K562 (cell line): ENCODE measurements around the gene RHOC. TPM values are rescaled to one million over a fixed set of nuclear protein-coding genes. Genes with fewer than 3 reads are reported as not detected.
A peak's percentile ranks its signal among the peaks of the same experiment; 100 is the strongest.

Experiments
- CBX3 ChIP-seq, 2 experiments: IDR thresholded peaks; 1 replicate in 1 of 2; 2 replicates in 1 of 2; pipeline ENCODE4 v1.6.1; 2012; ENCODE audit warnings: inconsistent platforms in 2 of 2, low read length in 2 of 2, borderline replicate concordance in 1 of 2, control low read depth in 1 of 2
- COPS2 ChIP-seq: fragments of 450-650 bp; conservative IDR thresholded peaks from 2 replicates; pipeline ENCODE4 v1.6.1; 2016; ENCODE audit warnings: mild to moderate bottlenecking, moderate library complexity
- E2F5 ChIP-seq: sonication (generic); formaldehyde crosslinking; IDR thresholded peaks from 2 replicates; pipeline ENCODE4 v1.8.0; 2022; ENCODE audit warnings: mild to moderate bottlenecking, missing genetic modification reagents
- FOXK1 ChIP-seq: sonication (generic); formaldehyde crosslinking; IDR thresholded peaks from 2 replicates; pipeline ENCODE4 v1.8.0; 2022; ENCODE audit warnings: missing genetic modification reagents, mild to moderate bottlenecking, borderline replicate concordance
- HNRNPK ChIP-seq: fragments of 200-400 bp; formaldehyde crosslinking; IDR thresholded peaks from one replicate; pipeline ENCODE4 v1.6.1; 2018; ENCODE audit warnings: mild to moderate bottlenecking, low read depth, low read length; ENCODE audit not compliant: poor library complexity, severe bottlenecking
- IFI16 ChIP-seq: fragments of 250-450 bp; sonication (Bioruptor Pico); IDR thresholded peaks from 2 replicates; pipeline ENCODE4 v2.1.2; 2022; ENCODE audit warnings: mild to moderate bottlenecking, inconsistent platforms
- MTA3 ChIP-seq: fragments of 450-650 bp; formaldehyde crosslinking; IDR thresholded peaks from 2 replicates; pipeline ENCODE4 v1.6.1; 2017; ENCODE audit warnings: mild to moderate bottlenecking, borderline replicate concordance
- NCOA1 ChIP-seq: fragments of 450-650 bp; IDR thresholded peaks from 2 replicates; pipeline ENCODE4 v1.6.1; 2016; ENCODE audit warnings: low read depth
- SMARCC2 ChIP-seq: fragments of 450-650 bp; IDR thresholded peaks from 2 replicates; pipeline ENCODE4 v1.6.1; 2017; ENCODE audit warnings: antibody characterized with exemption, moderate library complexity, mild to moderate bottlenecking, low read depth
- SNAPC5 ChIP-seq: fragments of 250-450 bp; sonication (Bioruptor Pico); IDR thresholded peaks from 2 replicates; pipeline ENCODE4 v1.8.0; 2021; ENCODE audit warnings: moderate library complexity, mild to moderate bottlenecking, inconsistent platforms
- TAF1 ChIP-seq: IDR thresholded peaks from 2 replicates; pipeline ENCODE4 v1.6.1; 2011; ENCODE audit warnings: mild to moderate bottlenecking, low read length, moderate library complexity; ENCODE audit not compliant: insufficient read depth, control insufficient read depth, severe bottlenecking; ENCODE audit errors: extremely low read depth
- ZNF311 ChIP-seq: fragments of 250-450 bp; sonication (Bioruptor Pico); IDR thresholded peaks from 2 replicates; pipeline ENCODE4 v1.4.0; 2020; ENCODE audit warnings: mild to moderate bottlenecking, moderate library complexity
- polyA plus RNA-seq, 8 experiments: library from polyadenylated mRNA; depleted of rRNA in 4 of 8; stranded (reverse) in 5 of 8; unstranded in 3 of 8; fragments of >200 nt; fragmentation: Nextera tagmentation in 2 of 8; fragmentation: Illumina TruSeq in 1 of 8; extraction: Ambion mirVana in 2 of 8; extraction: Trizol in 1 of 8; gene quantifications; 2 replicates each; pipeline versions ENCODE4 v1.2.1 to v1.2.3, GENCODE V29; 2011 to 2014; ENCODE audit warnings: inconsistent platforms in 1 of 8, missing spikeins in 1 of 8
- total RNA-seq, 7 experiments: library from RNA; depleted of rRNA in 6 of 7; stranded (reverse); fragments of >200 nt in 6 of 7; fragmentation: Illumina TruSeq in 2 of 7; extraction: Trizol in 2 of 7; gene quantifications; 2 replicates each; pipeline versions ENCODE4 v1.2.1 to v1.2.3, GENCODE V29; 2011 to 2021; ENCODE audit warnings: low replicate concordance in 1 of 7
- TF ChIP-seq, protein P1 (sequence below): sonication (generic); formaldehyde crosslinking; IDR thresholded peaks from 2 replicates; pipeline ENCODE4 v1.8.0; 2023; ENCODE audit warnings: missing genetic modification reagents, mild to moderate bottlenecking, borderline replicate concordance
- TF ChIP-seq, protein P2 (sequence below): fragments of 150-350 bp; IDR thresholded peaks from 2 replicates; pipeline ENCODE4 v1.6.1; 2014; ENCODE audit warnings: low read depth, mild to moderate bottlenecking, low read length, borderline replicate concordance

RHOC gene
- total and polyA plus RNA-seq, 9 of the 15 experiments (the other 6 are each of a cell fraction or from before 2014, with no cell fraction given) = 35.2 to 364 (median 204) TPM

DNA sequence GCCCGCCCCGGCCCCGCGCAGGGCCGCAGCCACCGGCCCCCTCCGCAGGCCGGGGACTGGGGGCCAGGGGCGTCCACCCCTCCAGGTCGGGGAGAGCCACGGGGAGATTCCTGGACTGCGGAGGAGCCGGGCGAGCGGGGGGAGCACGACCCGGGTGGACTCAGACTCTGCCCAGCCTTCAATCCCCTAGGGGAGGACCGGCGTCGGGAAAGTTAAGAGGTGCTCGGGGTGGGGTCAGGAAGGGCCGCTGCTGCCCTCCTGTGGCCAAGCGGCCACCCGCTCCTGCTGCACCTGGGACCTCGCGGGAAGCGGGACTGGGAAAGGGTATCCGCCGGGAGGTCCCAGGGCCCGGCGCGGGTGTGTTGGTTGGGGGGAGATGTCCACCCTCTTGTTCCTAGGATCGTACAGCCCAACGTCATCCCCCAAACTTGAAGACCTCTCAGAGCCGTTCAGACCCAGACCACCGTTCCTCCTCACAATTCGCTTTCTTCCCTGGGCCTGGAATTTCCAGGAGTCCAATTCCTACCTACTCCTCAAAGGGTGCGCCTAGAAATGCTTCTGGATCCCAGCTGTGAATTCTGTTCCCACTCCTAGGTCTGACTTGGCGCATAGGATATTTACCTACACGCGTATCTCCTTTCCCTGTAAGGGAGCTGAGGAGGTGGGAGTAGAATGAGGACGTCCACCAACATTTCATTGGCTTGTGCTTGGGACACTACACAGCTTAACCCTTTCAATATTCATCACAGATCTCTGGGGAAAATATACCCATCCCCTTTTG lies 484 bp upstream of the RHOC start (continued):
- TF ChIP-seq, protein P1, sequence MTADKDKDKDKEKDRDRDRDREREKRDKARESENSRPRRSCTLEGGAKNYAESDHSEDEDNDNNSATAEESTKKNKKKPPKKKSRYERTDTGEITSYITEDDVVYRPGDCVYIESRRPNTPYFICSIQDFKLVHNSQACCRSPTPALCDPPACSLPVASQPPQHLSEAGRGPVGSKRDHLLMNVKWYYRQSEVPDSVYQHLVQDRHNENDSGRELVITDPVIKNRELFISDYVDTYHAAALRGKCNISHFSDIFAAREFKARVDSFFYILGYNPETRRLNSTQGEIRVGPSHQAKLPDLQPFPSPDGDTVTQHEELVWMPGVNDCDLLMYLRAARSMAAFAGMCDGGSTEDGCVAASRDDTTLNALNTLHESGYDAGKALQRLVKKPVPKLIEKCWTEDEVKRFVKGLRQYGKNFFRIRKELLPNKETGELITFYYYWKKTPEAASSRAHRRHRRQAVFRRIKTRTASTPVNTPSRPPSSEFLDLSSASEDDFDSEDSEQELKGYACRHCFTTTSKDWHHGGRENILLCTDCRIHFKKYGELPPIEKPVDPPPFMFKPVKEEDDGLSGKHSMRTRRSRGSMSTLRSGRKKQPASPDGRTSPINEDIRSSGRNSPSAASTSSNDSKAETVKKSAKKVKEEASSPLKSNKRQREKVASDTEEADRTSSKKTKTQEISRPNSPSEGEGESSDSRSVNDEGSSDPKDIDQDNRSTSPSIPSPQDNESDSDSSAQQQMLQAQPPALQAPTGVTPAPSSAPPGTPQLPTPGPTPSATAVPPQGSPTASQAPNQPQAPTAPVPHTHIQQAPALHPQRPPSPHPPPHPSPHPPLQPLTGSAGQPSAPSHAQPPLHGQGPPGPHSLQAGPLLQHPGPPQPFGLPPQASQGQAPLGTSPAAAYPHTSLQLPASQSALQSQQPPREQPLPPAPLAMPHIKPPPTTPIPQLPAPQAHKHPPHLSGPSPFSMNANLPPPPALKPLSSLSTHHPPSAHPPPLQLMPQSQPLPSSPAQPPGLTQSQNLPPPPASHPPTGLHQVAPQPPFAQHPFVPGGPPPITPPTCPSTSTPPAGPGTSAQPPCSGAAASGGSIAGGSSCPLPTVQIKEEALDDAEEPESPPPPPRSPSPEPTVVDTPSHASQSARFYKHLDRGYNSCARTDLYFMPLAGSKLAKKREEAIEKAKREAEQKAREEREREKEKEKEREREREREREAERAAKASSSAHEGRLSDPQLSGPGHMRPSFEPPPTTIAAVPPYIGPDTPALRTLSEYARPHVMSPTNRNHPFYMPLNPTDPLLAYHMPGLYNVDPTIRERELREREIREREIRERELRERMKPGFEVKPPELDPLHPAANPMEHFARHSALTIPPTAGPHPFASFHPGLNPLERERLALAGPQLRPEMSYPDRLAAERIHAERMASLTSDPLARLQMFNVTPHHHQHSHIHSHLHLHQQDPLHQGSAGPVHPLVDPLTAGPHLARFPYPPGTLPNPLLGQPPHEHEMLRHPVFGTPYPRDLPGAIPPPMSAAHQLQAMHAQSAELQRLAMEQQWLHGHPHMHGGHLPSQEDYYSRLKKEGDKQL (CRISPR knock-in tag) = no peak
- TF ChIP-seq SMARCC2 (no peak), CBX3 (IDR thresholded peaks at IDR 0.05; ENCODE audit: borderline replicate concordance in 1 of 2, low read length in 2 of 2) (no peak), ZNF311 (CRISPR knock-in tag) (no peak), HNRNPK (no peak), FOXK1 (CRISPR knock-in tag) (no peak), SNAPC5 (CRISPR knock-in tag) (no peak), IFI16 (no peak), MTA3 (peak; percentile 49; the same call in 1 of the 2 replicates), E2F5 (CRISPR knock-in tag) (0 out of 2 replicates have a peak, but pooled peaks have one; percentile 73), TAF1 (no peak), NCOA1 (no peak), COPS2 (no peak)
- TF ChIP-seq, protein P2, sequence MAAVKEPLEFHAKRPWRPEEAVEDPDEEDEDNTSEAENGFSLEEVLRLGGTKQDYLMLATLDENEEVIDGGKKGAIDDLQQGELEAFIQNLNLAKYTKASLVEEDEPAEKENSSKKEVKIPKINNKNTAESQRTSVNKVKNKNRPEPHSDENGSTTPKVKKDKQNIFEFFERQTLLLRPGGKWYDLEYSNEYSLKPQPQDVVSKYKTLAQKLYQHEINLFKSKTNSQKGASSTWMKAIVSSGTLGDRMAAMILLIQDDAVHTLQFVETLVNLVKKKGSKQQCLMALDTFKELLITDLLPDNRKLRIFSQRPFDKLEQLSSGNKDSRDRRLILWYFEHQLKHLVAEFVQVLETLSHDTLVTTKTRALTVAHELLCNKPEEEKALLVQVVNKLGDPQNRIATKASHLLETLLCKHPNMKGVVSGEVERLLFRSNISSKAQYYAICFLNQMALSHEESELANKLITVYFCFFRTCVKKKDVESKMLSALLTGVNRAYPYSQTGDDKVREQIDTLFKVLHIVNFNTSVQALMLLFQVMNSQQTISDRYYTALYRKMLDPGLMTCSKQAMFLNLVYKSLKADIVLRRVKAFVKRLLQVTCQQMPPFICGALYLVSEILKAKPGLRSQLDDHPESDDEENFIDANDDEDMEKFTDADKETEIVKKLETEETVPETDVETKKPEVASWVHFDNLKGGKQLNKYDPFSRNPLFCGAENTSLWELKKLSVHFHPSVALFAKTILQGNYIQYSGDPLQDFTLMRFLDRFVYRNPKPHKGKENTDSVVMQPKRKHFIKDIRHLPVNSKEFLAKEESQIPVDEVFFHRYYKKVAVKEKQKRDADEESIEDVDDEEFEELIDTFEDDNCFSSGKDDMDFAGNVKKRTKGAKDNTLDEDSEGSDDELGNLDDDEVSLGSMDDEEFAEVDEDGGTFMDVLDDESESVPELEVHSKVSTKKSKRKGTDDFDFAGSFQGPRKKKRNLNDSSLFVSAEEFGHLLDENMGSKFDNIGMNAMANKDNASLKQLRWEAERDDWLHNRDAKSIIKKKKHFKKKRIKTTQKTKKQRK = no peak
